ENCODE measurements around the gene TMEM219. TPM values are rescaled to one million over a fixed set of nuclear protein-coding genes. Genes with fewer than 3 reads are reported as not detected.
A peak's percentile ranks its signal among the peaks of the same experiment; 100 is the strongest.

TMEM219 gene
- total and polyA plus RNA-seq, 9 of the 15 experiments (the other 6 are each of a cell fraction or from before 2014, with no cell fraction given), result 35.3 to 62.8 (median 55.5) TPM

- TF ChIP-seq TFE3 (CRISPR knock-in tag; IDR thresholded peaks at IDR 0.05), result no peak
- TF ChIP-seq SNRNP70 (optimal IDR thresholded peaks at IDR 0.05; ENCODE audit: low read depth, low read length), result peak; percentile 63
- TF ChIP-seq CBX1 (IDR thresholded peaks at IDR 0.05; ENCODE audit: low read depth), result no peak
- TF ChIP-seq EGR1 (conservative IDR thresholded peaks at IDR 0.05), result peak; percentile 92
- peak; percentile 68; the same call in 1 of the 2 replicates for TF ChIP-seq GTF2E2 (tag; IDR thresholded peaks at IDR 0.05)
- peak; percentile 95 for TF ChIP-seq RB1 (IDR thresholded peaks at IDR 0.05; ENCODE audit: low read depth)
- TF ChIP-seq, protein P1, sequence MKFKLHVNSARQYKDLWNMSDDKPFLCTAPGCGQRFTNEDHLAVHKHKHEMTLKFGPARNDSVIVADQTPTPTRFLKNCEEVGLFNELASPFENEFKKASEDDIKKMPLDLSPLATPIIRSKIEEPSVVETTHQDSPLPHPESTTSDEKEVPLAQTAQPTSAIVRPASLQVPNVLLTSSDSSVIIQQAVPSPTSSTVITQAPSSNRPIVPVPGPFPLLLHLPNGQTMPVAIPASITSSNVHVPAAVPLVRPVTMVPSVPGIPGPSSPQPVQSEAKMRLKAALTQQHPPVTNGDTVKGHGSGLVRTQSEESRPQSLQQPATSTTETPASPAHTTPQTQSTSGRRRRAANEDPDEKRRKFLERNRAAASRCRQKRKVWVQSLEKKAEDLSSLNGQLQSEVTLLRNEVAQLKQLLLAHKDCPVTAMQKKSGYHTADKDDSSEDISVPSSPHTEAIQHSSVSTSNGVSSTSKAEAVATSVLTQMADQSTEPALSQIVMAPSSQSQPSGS (CRISPR knock-in tag; IDR thresholded peaks at IDR 0.05), result no peak
- TF ChIP-seq ZNF75A (CRISPR knock-in tag; IDR thresholded peaks at IDR 0.05), result no peak
- TF ChIP-seq, protein P2, sequence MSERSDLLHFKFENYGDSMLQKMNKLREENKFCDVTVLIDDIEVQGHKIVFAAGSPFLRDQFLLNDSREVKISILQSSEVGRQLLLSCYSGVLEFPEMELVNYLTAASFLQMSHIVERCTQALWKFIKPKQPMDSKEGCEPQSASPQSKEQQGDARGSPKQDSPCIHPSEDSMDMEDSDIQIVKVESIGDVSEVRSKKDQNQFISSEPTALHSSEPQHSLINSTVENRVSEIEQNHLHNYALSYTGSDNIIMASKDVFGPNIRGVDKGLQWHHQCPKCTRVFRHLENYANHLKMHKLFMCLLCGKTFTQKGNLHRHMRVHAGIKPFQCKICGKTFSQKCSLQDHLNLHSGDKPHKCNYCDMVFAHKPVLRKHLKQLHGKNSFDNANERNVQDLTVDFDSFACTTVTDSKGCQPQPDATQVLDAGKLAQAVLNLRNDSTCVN (CRISPR knock-in tag; IDR thresholded peaks at IDR 0.05), result no peak
- peak; percentile 94 for TF ChIP-seq SAP30 (IDR thresholded peaks at IDR 0.05; ENCODE audit: borderline replicate concordance, insufficient read depth, low read depth, low read length, poor library complexity, severe bottlenecking)
- no peak for TF ChIP-seq ZNF444 (CRISPR knock-in tag; IDR thresholded peaks at IDR 0.05)
- no peak for TF ChIP-seq SLC30A9 (CRISPR knock-in tag; IDR thresholded peaks at IDR 0.05)
- peak; percentile 68 to 71; a peak in 3 of 4 replicates for TF ChIP-seq MAZ (CRISPR knock-in tag; conservative IDR thresholded peaks at IDR 0.05 in 1 of 2, IDR thresholded peaks at IDR 0.05 in 1 of 2)
- no peak for TF ChIP-seq TCF7L2 (IDR thresholded peaks at IDR 0.05; ENCODE audit: low read depth, low read length)
- TF ChIP-seq NFRKB (IDR thresholded peaks at IDR 0.05; ENCODE audit: low read depth), result no peak
- TF ChIP-seq ZNF592 (IDR thresholded peaks at IDR 0.05), result peak; percentile 86
- no peak for TF ChIP-seq ILK (tag; IDR thresholded peaks at IDR 0.05; ENCODE audit: borderline replicate concordance, low read depth)
- no peak for TF ChIP-seq ZNF408 (CRISPR knock-in tag; IDR thresholded peaks at IDR 0.05; ENCODE audit: low read depth)
- no peak; a peak in 1 of 4 replicates for TF ChIP-seq TEAD1 (CRISPR knock-in tag; IDR thresholded peaks at IDR 0.05)
These were observed 35.8 kb upstream of the TMEM219 start, which contains the start of gene KCTD13 (continued) for GRCh38 chr16:29925781-29926710.
